ENCODE results near the gene ELFN1.

ELFN1 gene

DNA sequence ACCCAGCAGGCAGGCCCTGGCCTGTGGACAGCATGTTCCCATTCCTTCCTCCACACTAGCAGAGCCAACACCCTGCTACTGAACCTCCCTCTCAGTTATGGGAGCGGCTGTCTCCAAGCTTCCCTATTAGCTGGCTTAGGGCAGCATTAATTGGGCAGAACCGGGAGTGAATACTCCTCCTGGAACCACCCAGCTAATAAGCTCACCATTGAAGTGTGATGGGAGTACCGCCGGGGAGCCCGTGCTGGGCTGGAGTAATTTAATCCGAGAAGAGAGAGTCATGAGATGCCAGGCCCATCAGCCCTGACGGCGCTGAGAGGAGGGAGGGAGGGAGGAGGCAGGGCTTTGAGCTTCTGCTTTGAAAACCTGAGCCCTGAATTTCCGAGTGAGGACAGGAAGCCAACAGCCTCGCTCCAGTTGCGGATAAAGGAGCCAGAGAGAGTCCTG is 31.8 kb upstream of the ELFN1 start:
- DNase-seq = no peak
- no peak for TF ChIP-seq POLR2A (IDR thresholded peaks at IDR 0.05; ENCODE audit: low read length)
- TF ChIP-seq GATA1 (IDR thresholded peaks at IDR 0.05; ENCODE audit: low read depth, low read length) = no peak

DNA sequence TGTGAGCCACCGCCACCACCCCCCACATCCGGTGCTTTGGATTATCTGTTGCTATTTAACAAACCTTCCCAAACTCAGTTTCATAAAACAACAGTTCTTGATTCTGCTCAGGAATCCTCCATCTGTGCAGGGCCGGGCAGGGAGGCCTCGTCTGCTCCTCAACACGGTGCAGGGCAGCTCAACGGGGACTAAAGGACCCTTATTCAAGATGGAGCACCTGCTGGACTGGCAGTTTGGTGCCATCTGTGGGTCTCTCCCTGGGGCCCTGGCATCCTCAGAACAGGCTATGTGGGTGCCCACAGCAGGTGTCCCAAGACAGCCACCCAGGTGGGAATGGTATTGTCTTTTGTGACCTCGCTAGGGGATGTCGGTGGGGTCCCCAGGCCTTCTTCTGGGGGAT is 31.0 kb upstream of the ELFN1 start:
- TF ChIP-seq GATA1 (IDR thresholded peaks at IDR 0.05; ENCODE audit: low read depth, low read length) (no peak), POLR2A (IDR thresholded peaks at IDR 0.05; ENCODE audit: low read length) (no peak)
- no peak for DNase-seq

DNA sequence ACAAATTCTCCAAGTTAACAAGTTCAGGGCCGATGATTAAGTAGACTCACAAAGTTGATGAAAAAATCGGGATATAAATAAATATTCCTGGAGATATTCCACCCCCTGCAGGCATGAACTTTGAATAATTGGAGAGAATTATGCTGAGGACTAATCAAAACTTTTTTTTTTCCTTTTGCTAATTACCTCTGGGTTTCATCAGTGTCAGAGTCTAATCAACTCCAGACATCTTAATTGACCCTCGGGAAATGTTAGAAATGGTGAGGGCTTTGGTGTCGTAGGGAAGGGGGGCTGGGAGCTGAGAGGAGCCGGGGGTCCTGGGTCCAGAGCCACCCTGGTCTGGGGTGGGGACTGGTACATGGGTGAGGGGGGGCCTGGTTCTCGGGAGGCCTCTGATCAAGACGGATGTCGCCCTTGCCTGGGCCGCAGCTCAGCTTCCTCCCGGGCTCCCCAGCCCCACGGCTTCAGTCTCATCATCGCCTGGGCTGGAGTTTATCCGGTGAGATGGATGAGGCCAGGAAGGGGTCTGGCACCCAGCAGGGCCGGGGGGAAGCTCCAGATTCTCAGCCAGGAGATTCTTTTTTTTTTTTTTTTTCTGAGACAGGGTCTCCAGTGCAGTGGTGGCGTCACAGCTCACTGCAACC is 30.4 kb upstream of the ELFN1 start:
- DNase-seq = no peak
- TF ChIP-seq GATA1 (IDR thresholded peaks at IDR 0.05; ENCODE audit: low read depth, low read length) (no peak), POLR2A (IDR thresholded peaks at IDR 0.05; ENCODE audit: low read length) (no peak)

DNA sequence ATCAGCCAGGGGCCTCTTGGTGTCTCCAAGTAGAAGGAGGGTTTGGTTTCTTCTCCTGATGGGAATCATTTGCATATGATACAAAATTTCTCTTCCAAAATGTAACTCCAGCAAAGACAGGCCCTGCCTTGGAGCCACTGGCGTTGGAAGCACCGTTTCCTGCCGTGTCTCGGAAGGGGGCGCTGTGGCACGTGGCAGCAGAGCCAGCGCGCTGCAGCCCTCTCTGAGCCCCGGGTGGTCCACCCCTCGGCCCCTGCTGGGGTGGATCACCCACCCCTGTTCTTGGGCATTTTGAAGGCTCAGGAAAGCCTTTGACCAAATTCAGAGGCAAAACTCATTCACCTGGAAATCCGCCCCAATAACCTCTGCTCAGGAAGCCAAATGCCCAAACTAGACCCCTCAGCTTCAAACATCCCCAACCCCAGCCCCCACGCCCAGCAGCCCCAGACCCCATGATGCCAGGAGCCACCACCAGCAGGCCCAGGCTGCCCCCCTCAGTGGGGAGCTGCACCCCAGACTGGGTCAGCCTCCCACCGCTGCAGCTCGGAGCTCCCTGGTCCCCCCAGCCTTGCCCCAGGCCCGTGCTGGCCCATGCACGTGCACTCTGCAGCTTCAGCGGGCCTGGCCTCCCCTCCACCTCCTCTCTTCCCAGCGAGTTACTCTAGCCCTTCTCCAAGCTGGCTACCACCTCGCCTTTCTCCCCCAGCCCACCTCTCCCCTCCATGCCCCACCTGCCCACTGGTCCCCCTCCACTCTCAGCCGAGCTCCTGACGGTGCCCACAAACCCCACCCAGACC is 29.5 kb upstream of the ELFN1 start:
- DNase-seq = no peak
- TF ChIP-seq POLR2A (IDR thresholded peaks at IDR 0.05; ENCODE audit: low read length) = no peak

DNA sequence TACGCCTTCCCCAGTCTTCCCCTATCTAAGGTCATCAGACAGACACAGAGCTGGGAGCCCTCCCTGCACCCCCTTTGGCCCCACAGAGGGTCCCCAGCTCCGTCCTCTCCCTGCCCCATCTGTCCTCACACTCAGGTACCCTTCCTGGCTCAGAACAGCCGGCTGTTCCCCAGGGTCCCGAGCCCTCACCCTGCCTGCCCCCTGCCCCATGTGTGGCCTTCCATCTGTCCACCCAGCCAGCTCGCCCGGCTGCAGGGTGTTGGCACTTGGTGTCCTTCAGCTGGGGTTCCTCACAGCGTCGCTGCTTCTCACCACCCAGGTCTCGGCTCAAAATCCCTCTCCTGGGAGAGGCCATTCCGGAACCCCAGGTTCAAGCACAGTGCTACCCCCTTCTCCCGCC is 28.9 kb upstream of the ELFN1 start:
- no peak for DNase-seq
- no peak for TF ChIP-seq GATA1 (IDR thresholded peaks at IDR 0.05; ENCODE audit: low read depth, low read length)

DNA sequence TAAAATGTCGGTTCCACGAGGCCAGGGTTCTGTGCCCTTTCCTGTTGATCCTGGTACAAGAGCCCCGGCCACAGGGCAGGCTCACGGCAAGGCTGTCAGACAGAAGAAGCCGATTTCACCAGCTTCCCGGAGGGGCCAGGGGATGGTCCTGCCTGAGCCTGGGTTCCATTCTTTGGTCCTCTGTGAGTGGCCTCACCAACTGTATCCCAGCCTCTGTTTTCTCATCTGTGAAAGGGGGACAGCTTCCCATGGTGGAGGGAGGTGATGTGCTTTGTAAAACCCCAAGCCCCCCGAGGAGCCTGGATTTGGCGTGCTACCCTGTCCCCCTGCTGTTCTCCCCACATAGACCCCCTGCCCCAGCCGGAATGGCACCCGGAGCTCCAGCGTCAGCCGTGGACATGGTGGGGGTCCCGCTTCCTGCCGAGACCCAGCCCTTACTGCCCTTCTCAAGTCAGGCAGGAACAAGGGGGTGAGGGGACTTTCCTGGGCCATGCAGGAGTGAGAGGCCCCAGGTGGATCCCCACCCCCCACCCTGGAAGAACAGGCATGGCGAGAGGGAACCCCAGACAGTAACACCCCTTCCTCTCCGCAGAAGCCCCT is 28.3 kb upstream of the ELFN1 start:
- TF ChIP-seq GATA1 (IDR thresholded peaks at IDR 0.05; ENCODE audit: low read depth, low read length) (no peak), POLR2A (IDR thresholded peaks at IDR 0.05; ENCODE audit: low read length) (no peak)
- DNase-seq = no peak

DNA sequence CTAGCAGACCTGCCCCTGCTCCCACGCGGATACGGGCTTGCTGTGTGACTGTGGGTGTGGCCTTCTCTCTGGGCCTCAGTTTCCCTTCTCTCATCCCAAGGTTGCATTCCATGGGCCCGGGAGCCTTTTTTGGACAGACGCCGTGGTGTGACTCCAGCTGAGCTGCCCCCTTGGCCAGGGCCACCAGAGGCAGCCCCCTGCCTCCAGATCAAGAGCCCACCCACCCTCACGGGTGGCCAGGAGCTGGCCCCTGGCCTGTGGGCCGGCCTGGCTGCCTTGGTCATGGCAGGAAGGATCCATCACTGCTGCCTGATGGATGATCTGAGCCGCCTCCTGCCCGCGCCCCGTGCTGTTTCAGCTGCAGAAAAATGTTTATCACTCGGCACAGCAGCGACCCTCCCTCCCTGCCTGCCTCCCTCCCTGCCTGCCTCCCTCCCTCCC is 27.8 kb upstream of the ELFN1 start:
- no peak for DNase-seq
- no peak for TF ChIP-seq POLR2A (IDR thresholded peaks at IDR 0.05; ENCODE audit: low read length)
- TF ChIP-seq GATA1 (IDR thresholded peaks at IDR 0.05; ENCODE audit: low read depth, low read length) = no peak

DNA sequence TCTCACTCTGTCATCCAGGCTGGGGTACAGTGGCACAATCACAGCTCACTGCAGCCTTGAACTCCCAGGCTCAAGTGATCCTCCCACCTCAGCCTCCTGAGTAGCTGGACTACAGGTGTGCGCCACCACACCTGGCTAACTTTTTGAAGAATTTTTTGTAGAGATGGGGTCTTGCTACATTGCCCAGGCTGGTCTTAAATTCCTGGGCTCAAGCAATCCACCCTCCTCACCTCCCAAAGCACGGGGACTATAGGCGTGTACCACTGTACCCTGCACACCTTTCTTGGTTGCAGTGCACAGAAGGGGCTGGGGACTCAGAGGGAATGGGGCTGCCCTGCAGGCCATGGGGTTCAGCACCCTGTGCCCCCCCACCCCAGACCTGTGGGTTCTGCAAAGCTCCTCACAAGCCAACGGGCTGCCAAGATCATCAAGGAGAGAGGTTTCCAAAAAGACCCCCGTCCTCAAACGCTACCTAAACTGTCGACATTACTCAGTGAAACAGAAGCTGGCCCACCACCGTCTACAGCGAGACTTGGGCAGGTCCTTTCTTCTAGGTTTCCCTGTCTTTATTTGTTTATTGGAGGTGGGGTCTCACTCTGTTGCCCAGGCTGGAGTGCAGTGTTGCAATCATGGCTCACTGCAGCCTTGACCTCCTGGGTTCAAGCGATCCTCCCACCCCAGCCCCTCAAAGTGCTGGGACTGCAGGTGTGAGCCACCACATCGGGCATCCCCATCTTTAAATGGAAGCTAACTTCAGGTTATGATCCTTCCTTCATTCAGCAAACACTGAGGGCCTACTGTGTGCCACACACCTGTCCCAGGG is 26.6 kb upstream of the ELFN1 start:
- DNase-seq = no peak
- TF ChIP-seq POLR2A (IDR thresholded peaks at IDR 0.05; ENCODE audit: low read length) = no peak
- TF ChIP-seq GATA1 (IDR thresholded peaks at IDR 0.05; ENCODE audit: low read depth, low read length) = no peak

DNA sequence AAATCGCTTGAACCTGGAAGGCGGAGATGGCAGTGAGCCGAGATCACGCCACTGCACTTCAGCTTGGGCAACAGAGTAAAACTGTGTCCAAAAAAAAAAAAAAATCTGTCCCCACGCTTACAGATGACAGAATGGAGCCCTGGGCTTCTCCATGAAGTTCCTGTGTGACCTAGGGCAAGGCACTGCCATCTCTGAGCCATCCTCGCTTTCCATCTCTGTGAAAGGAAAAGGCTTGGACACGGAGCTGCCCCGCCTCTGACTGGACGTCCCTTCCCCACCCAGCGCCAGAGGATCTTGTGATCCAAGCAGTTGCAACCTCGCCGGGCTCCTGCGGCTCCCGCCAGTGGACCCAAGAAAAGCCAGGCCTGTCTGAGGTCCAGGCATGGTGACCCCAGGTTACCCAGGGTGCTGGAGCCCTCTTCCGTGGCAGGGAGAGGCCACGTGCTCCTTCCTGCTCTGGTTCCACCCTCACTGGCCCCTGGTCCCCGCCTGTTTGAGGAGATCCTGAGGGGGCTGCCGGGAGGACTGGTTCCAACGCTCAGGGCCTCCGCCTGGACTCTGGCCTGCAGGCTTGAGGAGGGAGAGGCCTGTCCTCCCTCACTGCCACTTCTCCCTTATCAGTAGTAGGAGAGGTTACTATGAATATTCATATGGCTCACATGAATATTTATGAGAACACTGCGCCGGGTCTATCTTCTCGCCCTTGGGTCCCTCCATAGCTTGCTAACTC is 25.6 kb upstream of the ELFN1 start:
- DNase-seq = no peak
- TF ChIP-seq GATA1 (IDR thresholded peaks at IDR 0.05; ENCODE audit: low read depth, low read length) = no peak
- TF ChIP-seq POLR2A (IDR thresholded peaks at IDR 0.05; ENCODE audit: low read length) = no peak

DNA sequence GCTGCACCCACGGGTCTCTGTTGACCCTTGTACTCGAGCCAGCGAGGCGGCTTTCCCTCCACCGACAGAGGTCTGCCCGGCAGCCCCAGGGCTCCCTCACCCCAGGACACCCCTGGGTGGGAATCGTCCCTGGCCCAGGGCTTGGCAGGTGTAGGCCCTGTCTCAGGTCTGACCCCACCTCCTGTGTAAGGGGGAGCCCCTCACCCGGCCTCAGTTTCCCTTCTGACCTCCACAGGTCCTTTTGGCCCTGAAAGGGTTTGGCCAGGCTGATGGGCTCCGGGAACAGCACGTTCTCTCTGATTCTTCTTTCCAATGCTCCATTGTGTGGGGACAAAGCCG is 25.0 kb upstream of the ELFN1 start:
- TF ChIP-seq POLR2A (IDR thresholded peaks at IDR 0.05; ENCODE audit: low read length) (no peak), GATA1 (IDR thresholded peaks at IDR 0.05; ENCODE audit: low read depth, low read length) (no peak)
- DNase-seq = no peak

DNA sequence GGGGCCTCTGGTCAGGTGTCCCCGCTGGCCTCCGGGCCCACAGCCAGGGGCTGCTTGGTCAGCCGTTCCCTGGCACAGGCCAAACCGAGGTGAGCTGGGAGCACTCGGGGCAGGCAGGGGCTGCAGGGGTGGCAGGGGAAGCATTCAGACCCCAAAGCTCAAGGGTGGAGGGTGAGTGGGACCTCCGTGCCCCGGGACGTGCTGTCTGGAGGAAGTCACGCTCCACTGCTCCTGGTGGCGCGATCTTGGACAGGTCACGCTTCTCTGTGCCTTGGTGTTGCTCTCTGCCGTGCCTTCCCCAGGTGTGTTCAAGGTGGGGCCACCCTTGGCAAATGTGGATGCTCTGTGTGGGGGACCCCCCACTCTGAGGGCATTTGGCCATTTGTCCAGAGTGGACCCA is 24.6 kb upstream of the ELFN1 start:
- no peak for DNase-seq
- no peak for TF ChIP-seq POLR2A (IDR thresholded peaks at IDR 0.05; ENCODE audit: low read length)
- no peak for TF ChIP-seq GATA1 (IDR thresholded peaks at IDR 0.05; ENCODE audit: low read depth, low read length)

DNA sequence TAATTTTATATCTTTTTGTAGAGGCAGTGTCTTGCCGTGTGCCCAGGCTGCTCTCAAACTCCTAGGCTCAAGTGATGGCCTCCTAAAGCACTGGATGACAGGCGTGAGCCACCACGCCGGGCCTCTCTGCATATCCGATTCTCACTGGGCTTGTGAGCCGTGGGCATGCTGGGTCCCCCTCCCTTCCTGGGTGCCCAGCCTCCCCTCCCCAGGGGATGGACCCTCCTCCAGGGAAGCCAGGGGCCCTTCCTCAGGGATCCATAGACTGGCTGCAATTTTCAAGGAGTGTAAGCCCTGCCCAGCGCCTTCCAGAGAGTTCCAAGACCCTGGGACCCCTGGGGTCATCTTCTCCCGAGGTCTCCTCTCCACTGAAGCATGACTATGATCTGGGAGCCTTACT is 23.7 kb upstream of the ELFN1 start:
- TF ChIP-seq GATA1 (IDR thresholded peaks at IDR 0.05; ENCODE audit: low read depth, low read length) = no peak
- TF ChIP-seq POLR2A (IDR thresholded peaks at IDR 0.05; ENCODE audit: low read length) = no peak
- no peak for DNase-seq
